Measurements from ENCODE around the gene DND1.
"Not testable (repeated sequence)": the region's sequence is repeated elsewhere in the genome, so short reads cannot be mapped to it uniquely, and the experiment has no call there.

DND1 gene

DNA sequence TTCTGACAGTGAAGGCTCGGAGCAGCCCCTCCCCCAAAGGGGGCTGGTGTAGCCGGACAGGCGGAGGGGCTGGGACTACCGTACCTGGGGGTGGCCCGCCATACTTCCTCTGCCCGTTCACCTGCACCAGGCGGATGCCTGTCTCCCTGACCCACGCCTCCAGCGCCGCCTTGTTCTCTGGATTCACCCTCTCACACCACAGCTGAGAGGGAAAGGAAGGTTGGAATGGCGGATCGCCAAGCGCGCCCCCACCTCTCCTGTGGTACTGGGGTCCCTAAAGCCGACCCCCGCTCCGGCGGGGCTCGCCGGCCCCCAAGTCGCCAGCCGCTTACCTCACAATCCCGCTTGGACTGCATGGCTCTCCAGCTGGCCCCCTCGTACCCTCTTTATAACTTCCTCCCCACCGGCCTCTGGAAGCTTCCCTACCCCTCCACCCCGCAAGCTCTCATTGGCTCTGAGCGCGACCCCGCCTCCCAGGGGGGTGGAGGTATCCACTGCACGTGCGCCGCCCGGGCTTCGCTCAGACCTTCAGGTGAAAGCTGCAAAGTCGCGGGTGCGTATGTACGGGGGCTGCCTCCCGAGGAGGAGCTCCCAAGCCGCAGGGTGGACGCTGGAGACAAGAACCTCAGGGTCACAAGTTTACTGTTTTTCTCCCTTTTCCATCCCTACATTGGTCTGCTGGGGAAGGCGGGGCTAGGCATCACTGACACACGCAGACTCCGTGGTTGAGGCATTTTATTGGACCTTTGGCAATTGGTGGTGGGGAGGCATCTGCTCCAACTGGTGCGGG, at the start of gene DND1:
Gene DND1, minus strand, starts transcription at position 390 of the 790 bp plus-strand sequence. Its CDS starts 34 bp downstream, at position 356.
- no peak for DNase-seq (ENCODE audit: low read depth, low spot score)

DNA sequence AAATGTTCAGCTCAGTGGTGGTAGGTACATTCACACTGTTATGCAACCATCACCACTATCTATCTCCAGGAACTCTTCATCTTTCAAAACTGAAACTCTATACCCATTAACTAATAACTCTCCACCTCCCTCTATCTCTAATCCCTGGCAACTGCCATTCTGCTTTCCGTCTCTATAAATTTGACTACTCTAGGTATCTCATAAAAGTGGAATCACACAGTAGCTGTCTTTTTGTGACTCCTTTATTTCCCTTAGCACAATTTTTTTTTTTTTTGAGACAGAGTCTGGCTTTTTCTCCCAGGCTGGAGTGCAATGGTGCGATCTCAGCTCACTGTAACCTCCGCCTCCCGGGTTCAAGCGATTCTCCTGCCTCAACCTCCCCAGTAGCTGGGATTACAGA, 48.0 kb upstream of the DND1 start:
- not testable (repeated sequence) for DNase-seq (ENCODE audit: low read depth, low spot score)

DNA sequence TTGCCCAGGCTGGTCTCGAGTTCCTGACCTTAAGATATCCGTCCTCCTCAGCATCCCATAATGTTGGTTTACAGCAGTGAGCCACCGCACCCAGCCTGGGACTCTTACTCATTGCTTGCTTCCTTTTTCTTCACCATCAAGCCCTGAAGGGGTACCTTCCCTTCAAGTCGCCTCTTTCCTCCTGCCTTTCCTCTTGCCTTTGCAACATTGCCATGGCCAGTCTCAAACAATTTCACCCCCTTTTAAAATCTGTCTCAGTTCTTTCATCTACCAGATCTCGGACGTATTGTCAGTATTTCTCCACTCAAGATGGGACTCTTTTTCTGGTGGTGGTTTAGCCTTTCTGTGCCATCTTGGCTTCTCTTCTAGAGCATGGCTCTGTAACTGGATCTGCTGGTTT, 47.4 kb upstream of the DND1 start:
- not testable (repeated sequence) for DNase-seq (ENCODE audit: low read depth, low spot score)

DNA sequence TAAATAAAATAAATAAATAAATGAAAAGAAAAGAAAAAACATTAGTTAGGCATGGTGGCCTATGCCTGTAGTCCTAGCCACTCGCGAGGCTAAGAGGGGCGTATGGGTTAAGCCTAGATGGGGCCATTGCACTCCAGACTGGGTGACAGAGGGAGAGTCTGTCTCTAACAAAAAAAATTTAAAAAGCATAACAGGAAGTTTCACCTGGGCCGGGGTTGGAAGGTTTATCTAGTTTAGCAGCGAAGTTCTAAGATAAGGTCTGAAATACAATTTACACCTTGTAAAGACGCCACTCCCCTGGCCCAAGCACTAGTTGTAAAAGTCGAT, 44.9 kb upstream of the DND1 start:
- DNase-seq (ENCODE audit: low read depth, low spot score), result no peak

DNA sequence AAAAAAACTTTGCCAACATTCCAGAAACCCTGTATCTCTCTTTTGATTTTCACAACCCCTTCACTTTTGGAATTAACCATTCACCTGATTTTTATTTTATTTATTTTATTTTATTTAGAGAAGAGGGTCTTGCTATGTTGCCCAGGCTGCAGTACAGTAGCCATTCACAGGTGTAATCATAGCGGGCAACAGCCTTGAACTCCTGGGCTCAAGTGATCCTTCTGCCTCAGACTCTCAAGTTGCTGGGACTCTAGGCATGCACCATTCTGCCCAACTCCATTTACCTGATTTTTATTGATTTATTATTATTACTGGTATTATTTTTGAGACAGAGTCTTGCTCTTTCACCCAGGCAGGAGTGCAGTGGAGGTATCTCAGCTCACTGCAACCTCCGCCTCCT, 42.9 kb upstream of the DND1 start:
- DNase-seq (ENCODE audit: low read depth, low spot score), result not testable (repeated sequence)

DNA sequence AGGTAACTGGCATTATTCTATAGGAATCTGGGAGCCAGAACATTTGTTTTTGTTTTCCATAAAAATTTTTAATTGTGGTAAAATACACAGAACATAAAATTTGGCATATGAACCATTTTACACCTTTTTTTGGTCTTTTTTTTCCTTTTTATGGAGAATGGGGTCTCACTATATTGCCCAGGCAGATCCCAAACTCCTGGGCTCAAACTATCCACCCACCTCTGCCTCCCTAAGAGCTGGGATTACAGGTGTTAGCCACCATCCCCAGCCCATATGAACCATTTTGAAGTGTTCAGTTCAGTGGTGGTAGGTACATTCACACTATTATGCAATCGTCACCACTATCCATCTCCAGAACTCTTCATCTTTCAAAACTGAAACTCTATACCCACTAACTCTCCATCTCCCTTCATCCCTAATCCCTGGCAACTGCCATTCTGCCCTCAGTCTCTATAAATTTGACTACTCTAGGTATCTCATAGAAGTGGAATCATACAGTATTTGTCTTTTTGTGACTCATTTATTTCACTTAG, 40.3 kb upstream of the DND1 start:
- DNase-seq (ENCODE audit: low read depth, low spot score), result no peak

DNA sequence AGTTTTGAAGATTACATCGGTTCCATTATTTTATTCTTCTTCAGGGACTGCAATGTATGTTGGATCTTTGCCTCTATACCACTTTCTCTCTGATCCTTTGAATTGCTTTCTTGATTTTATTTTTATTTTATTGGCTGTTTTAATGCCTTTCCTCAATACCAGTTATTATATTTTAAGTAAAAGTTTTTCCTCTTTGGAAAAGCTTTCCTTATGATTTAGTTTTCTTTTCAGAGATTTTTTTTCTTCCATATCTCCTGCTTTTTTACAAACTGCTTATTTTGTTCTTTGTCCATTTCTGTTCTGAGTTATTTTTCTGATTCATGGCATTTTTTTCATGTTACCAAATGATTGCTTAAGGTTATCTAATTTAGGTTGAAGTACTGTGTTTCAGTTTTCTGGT, 38.4 kb upstream of the DND1 start:
- DNase-seq (ENCODE audit: low read depth, low spot score), result no peak

DNA sequence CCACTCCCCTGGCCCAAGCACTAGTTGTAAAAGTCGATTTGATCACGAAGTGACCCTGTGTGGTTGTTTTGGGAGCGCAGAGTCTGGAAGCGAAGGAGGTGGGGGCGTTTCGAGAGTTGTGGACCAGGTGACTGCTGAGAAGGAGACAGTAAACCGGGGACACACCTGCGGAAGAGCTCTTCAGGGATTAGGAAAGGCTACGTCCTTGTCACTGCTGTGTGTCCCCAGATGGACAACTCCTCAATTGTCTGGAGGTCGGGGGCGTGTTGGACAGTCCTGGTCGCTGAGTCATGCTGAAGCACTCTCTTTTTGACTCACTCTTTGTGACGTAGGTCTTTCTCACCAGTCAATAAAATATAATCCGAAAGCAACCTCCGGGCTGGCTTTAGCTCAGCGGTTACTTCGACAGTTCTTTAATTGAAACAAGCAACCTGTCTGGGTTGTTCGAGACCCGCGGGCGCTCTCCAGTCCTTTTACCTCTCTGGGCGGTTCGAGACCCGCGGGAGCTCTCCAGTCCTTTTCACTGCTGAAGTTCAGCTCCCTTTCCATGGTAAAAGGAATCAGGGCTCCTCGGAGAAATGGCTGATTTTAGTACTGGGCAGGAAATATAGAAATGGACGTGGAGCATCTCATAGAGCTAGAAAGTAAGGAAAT, 37.6 kb upstream of the DND1 start:
- DNase-seq (ENCODE audit: low read depth, low spot score), result peak; percentile 97

DNA sequence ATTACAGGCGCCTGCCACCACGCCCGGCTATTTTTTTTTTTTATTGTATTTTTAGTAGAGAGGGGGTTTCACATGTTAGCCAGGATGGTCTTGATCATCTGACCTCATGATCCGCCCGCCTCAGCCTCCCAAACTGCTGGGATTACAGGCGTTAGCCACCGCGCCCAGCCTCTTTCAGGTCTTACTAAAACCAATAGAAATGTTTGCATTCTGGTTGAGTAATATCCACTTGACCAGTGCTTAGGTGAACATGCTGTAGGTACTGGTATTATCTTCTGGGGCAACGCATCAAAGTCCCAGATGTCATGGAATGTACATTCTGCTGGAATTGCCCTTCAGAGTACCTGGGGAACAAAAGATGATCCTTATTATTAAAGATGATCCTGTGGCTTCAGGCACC, 35.4 kb upstream of the DND1 start:
- not testable (repeated sequence) for DNase-seq (ENCODE audit: low read depth, low spot score)

DNA sequence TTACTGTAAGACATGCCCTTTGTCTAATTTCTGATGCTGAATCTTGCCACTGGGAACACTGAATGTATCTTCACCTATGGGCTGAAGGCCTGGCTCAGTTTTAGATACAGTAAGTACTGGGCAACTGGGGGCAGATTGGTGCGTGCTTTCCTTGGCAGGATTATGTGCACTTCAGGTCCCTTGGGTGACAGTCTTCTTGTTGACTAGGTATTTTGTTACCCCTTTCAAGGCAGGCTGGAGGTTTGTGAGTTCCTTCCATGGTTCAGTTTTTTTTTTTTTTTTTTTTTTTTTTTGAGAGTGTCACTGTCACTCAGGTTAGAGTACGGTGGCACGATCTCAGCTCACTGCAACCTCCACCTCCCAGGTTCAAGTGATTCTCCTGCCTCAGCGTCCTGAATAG, 34.4 kb upstream of the DND1 start:
- no peak for DNase-seq (ENCODE audit: low read depth, low spot score)

DNA sequence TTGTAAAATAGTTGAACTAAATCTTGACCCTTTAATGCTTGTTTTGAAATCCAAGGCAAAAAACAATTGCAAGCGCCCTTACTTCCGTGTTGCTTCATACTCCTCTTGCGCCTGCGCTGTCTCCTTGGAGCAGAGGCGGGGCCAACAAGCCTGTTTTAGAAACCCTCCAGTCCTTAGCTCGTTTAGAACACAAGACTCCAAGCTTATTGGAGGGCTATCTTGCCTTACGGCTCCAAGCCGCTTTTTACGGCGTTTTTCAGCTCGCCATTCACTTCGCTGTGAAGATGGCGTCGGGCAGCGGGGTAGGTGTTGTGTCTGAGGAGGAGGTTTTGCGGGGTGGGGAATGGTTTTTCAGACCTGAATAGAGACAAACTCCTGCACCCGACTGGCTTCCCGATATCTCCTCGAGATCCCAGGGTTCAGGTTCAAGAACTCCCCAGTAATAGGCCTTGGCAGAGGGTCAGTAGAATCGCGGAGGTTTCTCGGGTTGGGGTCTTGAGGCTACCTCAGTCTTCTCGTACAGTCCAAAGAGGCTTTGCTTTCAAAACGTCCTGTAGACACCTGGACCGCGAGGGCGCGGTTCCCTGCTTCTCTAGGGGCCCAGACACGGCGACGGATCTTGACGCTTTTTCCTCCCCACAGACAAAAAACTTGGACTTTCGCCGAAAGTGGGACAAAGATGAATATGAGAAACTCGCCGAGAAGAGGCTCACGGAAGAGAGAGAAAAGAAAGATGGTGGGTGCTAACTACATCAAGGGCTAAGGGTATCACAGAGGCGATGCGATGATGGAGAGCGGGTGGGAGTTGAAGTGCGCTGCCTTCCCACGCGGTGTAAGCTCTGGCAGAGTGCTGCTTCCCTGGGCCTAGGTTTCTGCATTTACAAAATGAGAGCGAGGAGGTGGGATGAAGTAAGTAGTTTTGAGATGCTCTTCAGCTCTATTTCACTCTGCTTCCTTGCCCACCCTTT, 27.1 kb upstream of the DND1 start, which contains the start of gene ZMAT2:
Gene ZMAT2, plus strand, starts transcription at position 271 of the 968 bp plus-strand sequence. Its CDS starts 14 bp downstream, at position 285.
- DNase-seq (ENCODE audit: low read depth, low spot score), result peak; percentile 98

DNA sequence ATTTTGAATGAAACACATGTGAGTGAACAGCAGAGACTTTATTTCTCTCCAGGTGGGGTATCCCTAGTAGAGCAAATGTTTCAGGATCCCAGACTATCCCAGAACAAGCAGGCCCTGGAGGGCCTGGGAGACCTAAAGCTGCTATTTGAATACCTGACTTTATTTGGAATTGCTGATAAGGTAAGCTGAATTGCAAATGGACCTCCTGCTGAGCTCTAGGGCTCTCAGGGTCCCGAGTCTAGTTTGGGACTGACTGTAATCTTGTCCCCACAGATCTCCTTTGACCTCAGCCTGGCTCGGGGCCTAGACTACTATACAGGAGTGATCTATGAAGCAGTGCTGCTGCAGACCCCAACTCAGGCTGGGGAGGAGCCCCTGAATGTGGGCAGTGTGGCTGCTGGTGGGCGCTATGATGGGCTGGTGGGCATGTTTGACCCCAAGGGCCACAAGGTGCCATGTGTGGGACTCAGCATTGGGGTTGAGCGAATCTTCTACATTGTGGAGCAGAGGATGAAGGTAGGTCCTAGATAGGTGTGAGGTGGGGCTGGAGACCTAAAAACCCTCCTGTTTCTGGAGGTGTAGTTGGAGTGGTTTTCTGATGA, 23.6 kb upstream of the DND1 start:
- no peak for DNase-seq (ENCODE audit: low read depth, low spot score)

DNA sequence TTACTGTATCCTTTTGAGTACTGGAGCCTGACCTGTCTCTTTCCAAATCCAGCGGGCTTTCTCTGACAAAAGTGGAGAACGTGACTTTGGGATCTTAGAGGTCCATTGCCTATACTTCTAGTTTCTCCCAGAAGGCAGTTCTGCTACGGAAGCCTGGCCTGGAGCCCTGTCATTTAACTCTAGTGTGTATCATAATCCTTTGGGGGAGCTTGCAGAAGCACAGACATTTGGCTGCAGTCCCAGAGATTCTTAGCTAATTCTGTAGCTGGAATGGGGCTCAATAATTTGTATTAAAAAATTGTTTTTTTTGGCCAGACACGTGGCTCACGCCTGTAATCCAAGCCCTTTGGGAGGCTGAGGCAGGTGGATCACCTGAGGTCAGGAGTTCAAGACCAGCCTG, 20.9 kb upstream of the DND1 start:
- DNase-seq (ENCODE audit: low read depth, low spot score), result no peak

DNA sequence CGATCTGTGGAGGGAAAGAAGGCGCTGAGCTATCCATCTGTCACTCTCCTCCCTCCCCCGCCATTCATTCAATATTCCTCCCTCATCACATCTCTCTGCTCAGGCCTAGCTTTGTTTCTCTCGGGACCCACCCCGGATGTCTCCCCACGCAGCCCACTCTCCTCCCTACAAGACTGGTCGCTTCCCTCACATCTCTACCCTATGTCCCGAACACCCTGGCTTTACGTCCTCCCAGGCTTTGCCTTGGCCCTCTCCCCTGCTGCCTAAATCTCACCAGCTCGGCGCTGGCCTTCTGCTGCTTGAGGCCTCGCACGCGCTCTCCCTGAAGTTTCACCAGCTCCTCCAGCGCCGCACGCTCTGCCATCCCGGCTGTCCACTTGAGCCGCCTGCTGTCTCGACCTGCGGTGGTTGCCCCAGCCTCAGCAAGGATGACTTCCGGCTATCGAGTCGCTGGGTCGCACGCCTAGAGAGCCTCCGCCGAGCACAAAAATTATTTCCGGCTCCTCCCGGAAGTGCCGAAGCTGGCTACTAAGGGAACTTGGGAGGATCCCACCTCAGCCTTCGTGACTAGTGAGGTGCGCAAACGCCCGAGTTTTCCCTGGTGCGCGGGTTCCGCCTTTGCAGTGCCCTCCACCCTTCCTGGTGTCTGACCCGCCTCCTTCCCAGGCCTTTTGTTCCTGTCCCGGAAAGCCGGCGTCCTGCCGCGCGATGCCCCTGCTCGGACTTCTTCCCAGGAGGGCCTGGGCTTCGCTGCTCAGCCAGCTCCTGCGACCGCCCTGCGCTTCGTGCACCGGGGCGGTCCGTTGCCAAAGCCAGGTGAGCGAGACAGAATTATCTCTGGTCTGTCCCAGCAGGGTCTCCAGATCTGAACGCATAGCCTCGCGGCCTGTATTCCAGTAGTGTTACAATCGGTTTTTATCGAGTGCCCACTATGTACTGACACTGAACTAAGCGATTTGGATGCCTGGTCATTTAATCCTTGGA, 17.9 kb upstream of the DND1 start, which contains the start of the genes HARS1 and HARS2:
Gene HARS1, minus strand, starts transcription at position 430 of the 984 bp plus-strand sequence. Its CDS starts 66 bp downstream, at position 364.
Gene HARS2, plus strand, starts transcription at position 515 of the 984 bp plus-strand sequence. Its CDS starts 194 bp downstream, at position 709.
- peak; percentile 97 for DNase-seq (ENCODE audit: low read depth, low spot score)

DNA sequence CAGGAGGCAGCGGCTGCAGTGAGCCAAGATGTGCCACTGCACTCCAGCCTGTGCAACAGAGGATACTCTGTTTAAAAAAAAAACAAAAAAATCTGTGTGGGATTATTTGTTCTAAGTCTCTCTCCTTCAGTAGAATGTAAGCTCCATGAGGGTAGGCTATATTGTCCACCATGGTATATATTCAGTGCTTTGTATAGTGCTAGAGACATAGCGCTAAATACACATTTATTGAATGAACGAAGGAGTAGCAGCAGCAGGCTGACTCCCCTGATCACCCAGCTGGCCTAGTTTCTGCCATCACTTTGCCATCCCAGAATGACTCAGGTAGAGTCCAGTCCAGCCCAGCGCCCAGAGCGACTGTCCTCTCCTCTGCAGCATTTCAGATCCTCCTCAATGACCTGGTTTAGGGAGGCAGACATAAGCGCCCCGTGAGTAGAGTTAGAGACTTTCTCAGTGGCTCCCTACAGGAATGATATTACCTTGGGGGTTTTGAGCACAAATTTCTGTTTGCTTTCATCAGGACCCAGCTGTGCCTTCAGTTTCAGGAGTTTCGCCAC, 17.1 kb upstream of the DND1 start:
- no peak for DNase-seq (ENCODE audit: low read depth, low spot score)

DNA sequence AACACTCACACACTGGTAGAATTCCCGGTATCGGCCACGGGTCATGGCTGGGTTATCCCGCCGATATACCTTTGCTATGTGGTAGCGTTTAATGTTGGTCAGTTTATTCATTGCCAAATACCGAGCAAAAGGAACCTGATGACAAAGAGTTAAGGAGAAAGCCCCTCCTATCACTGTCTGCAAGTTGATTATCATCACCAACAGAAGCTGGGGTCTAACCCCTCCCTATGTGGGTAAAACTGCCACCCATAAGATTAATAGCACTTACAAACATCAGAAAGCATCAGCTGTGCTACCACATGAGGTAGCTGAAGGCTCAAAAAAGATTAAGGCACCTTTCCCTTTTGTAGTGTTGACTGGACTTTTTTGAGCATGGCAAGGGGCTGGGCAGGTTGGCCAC, 5.6 kb upstream of the DND1 start:
- no peak for DNase-seq (ENCODE audit: low read depth, low spot score)

DNA sequence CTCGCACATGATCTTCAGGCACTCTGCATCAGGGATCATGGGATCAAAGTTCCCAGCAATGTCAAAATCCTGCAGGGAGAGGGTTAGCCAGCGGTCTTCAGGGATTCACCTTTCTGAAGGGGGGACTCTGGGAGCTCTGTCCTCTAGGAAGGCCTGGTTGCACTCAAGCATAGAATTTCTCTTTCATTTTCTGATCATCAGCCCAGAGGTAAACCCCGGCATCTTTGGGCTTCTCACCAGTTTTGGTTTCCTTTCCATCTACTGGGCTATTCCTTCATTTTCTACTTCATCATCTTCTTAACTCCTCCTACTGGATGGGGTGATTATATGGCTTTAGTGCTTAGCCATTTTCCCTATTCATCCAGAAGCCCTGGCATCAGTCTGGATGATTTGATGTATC, 4.6 kb upstream of the DND1 start:
- no peak for DNase-seq (ENCODE audit: low read depth, low spot score)

DNA sequence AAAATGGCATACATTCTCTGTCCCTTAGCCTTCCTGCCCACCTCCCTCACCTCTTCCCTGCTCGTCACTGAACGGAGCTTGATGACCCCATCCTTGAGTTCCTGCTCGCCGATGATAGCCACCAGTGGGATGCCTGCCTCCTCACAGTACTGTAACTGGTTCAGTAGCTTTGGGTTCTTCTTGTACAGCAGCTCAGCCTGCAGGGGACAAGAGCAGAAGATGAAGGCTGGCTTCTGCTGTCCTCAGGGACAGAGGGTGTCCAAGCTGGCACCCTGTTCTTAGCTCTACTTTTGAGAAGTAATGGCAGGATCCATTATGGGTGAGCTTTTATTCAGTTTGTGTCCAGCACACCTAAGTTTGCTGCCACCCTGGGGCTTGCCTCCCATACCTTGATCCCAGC, 1.3 kb upstream of the DND1 start:
- no peak for DNase-seq (ENCODE audit: low read depth, low spot score)

DNA sequence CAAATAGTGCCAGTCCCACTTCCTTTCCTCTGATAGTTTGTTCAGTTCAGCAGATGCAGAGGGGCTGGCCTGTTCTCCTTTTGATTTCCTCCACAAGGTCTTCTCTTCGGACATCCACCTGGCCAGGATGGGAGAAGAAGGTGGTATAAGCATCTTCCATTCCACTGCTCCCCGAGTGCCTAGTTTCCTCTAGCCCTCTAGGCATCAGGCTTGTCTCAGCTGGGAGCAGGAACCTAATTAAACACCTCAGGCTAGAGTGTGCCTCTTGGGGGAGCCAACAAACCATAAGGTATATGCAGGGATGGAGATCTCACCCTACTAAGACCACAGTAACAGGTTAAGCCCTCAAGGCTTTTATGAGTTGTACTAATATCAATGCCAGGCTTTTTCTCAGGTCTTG, 835 bp upstream of the DND1 start:
- DNase-seq (ENCODE audit: low read depth, low spot score), result no peak
